HG03521 (cell line): Measurements from ENCODE around the gene RMND5A.

ENCODE experiments used
- ATAC-seq: cut with Tn5 transposase; IDR thresholded peaks from one replicate; pipeline ENCODE4 v1.9.1; 2021; ENCODE audit warnings: mild to moderate bottlenecking, moderate library complexity; ENCODE audit not compliant: unreplicated experiment

Gene RMND5A, protein sequence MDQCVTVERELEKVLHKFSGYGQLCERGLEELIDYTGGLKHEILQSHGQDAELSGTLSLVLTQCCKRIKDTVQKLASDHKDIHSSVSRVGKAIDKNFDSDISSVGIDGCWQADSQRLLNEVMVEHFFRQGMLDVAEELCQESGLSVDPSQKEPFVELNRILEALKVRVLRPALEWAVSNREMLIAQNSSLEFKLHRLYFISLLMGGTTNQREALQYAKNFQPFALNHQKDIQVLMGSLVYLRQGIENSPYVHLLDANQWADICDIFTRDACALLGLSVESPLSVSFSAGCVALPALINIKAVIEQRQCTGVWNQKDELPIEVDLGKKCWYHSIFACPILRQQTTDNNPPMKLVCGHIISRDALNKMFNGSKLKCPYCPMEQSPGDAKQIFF

DNA sequence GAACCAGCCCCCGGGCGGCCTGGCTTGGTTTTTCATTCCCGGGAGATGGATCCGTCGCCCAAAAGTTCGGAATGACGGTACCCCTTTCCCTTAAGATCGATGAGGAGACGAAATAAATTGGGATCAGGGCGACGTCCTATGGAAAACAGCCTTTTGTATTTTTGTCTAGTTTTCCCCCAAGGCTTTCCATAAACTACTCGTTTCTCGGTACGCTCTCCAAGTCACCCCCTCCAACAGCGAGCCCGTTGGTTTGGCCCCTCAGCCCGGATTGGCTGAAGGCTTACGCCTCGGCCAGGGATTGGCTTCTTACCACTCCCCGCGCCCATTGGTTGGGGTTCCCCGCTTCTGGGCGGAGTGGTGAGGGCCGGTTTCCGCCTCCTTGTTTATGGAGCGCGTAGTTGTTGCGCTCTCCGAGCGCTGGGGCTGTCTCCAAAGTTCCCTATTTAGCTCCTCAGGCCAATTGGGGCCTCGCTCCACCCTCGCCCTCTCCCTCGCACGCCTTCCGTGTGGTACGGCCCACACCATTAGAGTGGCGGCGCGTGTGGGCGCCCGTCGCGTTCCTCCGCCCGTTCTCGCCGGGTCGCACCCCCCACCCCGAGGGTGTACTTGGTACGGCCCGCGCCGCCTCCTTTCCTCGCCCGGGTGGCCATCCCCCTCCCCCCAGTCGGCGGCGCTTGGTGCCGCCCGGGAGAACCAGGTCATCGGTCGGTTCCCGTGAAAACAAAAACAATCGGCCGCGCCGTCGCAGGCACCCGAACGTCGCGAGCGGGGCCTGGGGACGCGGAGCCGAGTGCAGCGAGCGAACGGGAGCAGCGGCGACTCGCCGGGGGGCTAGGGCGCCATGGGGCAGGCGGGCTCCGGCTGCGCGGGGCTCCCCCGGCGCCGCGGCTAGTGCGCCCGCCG lies at the start of gene RMND5A:
Gene RMND5A, plus strand, starts transcription at position 655 of the 903 bp plus-strand sequence. CDS start 377 bp downstream, outside the sequence.
- ATAC-seq: peak; percentile 86

DNA sequence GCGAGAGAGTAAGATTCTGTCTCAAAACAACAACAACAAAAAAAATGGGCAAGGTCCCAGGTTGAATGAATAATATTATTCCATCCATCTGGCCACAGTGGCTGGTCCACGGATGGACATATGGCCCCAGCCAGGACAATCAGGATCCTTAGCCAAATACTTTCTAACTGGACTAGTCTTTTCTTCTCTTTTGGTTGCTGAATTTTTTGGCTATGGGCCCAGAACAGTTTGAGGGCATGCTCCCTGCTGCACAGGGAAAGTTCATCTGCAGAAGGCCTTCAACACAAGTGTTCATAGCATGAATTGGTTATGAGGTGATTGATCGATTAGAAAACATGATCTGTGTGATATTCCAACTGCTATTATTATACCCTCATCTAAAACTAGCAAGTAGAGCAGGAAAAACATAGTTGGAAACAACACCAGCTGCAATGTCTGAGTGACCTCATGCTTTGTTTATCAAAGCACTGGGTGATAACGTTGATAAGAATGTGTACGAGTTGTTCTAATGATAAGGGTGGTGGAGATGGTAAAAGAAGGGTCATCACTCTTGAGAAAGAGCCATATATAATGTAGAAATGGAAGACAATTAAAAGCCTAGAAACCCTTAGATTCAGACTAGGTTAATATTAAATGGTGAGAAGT lies 48.6 kb upstream of the RMND5A start:
- ATAC-seq: no peak

DNA sequence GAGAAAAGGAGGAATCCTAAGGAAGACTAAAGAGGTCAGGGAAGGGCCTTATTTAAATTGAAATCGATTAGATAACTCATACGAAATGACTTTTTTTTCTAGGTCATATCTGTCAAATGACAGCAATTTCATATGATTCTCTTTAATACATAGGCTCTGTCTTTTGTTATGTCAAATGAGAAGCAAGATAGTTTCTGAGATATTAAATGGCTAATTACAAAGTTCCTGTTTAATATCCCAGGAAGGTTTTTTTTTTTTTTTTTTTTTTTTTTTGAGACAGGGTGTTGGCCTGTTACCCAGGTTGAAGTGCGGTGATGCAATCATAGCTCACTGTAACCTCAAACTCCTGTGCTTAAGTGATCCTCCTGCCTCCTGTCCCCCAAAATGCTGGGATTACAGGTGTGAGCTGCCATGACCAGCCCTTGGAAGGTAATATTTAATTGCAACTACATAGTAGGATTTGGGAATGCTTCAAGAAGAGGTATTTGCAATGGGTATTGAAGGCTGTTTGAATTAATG lies 48.0 kb upstream of the RMND5A start:
- ATAC-seq: no peak

DNA sequence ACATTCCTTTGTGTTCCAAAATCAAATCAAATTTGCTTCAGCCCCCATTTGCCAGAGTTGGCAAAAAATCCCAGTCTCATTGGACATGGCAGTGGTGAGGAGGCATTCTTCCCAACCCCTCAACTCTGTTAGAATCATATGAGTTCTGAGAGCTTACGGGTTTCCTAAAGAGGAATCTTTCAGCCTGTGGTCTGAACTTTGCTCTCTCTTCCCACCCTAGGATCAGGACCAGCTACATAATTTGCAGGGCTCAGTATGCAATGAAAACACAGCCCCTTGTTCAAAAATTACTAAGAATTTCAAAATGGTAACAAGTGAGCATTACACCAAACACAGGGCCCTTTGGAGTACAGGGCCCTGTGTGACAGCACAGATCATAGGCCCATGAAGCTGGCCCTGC lies 47.1 kb upstream of the RMND5A start:
- ATAC-seq: no peak

DNA sequence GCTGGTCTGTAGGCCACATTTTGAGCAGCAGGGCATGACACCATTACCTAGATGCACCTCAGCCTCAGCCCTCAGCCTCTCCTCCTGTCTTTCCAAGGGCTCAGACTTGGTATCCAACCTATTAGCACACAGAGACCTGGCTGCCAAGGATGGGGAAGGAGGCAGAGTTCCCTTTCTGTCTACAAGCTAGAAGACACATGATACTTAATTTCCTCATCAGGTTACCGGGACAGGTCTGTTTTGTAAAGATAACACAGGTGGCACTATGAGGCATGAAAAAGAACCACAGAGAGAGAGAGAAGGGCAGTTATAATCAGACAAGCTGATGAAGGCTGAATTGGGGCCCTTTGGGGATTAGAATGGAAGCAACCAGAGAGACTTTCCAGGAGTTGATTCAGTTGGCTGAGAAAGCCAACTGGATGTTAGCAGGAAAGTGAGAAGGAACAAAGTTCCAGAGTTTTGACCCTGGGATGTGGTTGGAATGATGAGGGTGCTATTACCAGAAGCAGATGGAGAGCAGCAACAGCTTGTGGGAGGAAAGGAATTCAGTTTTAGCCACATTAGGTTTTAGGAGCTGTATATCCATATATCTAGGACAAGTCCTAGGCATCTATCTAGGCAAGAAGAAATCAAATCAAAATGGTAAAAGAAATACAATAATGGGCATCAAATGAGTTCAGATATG lies 46.0 kb upstream of the RMND5A start:
- ATAC-seq: no peak

DNA sequence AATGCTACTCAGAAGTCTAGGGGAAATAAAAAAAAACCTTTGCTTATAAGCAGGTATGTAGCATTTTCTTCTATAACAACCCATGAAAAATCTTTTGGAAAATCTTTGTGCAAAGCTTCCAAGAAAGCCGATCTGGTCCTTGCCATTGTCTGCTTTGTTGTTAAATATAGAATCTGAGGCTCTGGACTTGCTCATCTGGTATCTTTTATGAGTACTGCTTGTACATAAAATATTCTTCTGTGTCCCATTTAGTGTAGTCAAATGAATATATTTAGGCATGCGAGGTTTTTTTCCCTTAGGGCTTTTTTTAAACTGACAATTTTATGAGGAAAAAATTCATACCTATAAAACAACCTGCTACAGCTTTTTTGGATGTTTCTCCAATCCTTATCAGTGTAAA lies 45.0 kb upstream of the RMND5A start:
- ATAC-seq: no peak

DNA sequence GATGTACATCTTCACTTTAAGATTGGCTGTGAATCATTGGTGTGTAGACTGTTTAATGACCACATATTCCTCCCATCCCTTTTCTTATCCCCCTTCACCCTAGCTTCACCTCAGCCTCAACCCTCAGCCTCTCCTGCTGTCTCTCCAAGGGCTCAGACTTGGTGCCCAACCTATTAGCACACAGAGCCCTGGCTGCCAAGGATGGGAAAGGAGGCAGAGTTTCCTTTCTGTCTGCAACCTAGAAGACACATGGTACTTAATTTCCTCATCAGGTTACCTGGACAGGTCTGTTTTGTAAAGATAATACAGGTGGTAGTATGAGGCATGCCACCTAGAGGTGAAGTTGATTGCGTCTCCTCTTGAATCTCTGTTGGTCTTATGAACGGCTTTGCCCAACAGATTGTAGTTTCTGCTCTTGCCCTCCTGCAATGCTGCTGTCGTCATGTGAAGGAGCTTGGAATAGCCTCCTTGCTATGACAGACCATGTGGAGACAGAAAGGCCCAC lies 44.5 kb upstream of the RMND5A start:
- no peak for ATAC-seq

DNA sequence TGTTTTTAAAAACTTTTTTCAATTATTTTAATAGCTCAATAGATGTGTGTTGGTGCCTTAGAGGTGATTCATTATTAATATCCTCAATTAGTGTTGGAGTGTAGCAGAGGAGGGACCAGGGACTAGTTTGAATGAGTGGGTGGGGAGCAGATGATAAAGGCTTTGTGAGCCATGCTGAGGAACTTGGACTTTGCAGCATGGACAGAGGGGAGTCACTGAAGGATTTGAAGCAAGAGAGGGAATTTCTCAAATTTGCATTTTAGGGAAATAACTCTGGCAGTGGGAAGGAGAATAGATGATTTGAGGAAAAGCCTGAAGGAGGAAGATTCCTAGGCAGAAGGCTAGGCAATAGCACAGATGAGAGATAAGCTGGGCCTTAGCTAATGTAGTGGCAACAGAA lies 42.3 kb upstream of the RMND5A start:
- ATAC-seq: no peak

DNA sequence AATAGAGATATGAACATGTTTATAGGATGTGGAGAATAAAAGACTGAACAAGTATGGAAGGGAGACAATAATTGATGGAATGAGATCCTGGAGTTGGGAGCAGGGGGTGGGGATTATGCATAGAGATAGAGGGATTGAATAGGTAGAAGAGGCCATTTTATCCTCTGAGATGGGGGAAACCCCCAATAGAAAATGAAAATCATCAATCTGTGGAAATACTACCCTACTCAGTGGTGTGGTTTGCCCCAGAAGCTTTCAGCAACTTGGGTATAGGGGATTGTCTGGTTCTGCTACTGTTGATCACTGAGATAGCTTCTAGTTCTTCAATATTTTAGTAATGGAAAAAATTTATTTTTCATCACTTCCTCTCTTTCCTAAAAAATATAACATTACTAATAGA lies 41.1 kb upstream of the RMND5A start:
- ATAC-seq: no peak

DNA sequence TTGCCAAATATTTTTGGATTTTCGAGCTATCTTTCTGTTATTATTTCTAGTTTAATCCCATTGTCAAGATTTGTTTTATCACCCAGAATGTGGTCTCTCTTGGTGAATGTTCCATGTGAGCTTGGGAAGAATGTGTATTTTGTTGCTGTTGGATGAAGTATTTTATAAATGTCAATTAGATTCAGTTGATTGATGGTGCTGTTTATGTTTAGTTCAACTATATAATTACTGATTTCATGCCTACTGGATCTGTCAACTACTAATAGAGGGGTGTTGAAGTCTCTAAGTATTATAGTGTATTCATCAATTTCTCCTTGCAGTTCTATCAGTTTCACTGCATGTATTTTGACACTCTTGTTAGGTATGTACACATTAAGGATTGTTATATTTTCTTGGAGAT lies 34.7 kb upstream of the RMND5A start:
- ATAC-seq: no peak

DNA sequence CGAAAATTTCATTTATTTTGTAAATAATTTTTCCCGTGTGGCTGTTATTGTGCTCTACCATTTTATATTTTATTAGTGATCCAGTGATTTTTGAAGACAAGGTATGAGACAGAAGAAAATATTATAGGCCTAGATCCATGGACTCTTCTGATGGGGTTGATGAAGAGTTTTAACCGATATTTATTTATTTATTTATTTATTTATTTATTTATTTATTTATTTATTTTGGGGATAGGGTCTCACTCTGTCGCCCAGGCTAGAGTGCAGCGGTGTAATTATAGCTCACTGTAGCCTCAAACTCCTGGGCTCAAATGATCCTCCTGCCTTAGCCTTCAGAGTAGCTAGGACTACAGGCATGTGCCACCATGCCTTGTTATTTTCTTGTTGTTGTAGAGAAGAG lies 33.6 kb upstream of the RMND5A start:
- no peak for ATAC-seq

DNA sequence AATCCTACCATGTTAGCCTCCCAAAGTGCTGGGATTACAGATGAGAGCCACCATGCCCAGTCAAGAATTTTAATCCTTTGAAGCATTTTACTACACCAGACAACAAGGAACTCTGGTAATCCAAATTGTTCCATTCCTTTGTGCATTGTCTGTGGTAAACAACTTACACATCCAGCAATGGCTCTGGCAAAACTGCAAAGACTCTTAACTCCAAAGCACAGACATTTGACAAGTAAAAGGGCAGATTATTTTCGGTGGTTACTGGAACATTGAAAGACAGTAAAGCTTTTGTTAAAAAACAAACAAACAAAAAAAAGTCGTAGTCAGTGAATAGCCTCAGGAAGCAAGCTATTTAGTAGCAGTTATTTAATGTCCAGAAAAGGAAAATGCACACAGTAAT lies 33.2 kb upstream of the RMND5A start:
- no peak for ATAC-seq

DNA sequence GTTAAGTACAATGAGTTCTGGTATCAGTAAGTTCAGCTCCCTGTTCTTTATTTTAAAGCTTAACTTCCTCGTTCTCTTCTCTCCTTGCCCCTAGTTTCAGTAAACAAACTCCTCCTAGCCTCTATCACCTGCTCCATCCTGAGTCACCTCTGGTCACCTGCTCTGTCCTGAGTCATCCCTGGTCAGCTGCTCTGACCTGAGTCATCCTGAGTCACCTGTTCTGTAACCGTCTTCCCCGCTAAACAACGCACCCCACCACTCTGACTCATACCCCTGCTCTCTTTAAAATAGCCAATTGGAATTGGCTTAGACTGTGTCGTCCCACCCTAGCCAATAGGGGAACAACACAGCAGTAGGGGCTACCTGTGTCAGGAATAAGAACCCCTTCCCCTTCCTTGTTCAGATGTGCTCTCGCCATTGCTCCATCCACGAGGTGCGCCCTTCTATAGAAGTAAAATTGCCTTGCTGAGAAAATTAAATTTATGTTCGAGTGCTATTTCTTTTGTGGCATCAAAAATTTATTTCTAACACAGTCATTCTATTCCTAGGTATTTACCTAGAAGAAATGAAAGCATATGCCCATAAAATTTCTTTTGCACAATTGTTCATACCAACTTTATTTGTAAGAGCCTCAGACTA lies 24.9 kb upstream of the RMND5A start:
- ATAC-seq: no peak

DNA sequence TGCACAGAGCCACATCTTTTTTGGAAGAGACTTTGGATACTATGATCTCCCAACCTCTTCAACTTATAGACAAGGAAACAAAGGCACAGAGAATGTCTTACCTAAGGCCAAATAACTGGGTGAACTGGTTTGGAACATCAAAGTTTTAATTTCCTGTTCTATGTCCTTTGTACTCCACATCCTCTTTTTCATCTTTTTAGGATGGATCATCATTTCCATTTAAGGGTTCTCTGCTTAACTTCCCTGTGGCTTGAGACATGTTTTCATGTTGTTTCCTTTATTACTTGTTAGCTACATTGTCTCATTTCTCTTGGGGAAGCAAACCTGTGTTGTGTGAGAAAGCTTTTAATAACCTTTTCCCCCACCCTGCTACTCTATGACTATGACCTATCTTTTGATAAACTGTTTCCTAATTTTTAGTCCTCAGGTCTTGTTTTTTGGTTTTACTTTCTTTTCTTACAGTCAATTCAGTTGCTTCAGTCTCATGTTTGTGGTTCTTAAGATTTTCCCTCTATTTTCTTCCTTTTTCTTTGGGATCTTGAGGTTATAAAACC lies 22.5 kb upstream of the RMND5A start:
- ATAC-seq: no peak

DNA sequence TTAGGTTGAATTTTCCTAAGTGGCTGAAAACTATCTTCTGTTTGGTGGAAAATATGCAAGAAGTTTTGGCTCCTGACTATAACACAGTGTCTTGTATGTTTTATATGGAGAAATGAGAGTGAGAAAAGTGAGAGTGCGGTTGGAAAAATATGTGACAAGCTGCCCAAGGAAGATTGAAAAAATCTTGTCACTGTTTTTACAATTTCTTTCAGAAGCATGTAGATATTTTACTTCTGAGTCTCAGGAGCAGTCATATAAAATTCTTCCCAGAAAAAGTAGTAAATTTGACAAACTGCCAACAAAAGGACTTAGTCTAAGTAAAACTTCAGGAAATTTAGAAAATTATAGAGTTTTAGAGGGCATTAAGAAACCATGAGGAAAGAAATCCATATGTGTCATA lies 19.4 kb upstream of the RMND5A start:
- ATAC-seq: no peak

DNA sequence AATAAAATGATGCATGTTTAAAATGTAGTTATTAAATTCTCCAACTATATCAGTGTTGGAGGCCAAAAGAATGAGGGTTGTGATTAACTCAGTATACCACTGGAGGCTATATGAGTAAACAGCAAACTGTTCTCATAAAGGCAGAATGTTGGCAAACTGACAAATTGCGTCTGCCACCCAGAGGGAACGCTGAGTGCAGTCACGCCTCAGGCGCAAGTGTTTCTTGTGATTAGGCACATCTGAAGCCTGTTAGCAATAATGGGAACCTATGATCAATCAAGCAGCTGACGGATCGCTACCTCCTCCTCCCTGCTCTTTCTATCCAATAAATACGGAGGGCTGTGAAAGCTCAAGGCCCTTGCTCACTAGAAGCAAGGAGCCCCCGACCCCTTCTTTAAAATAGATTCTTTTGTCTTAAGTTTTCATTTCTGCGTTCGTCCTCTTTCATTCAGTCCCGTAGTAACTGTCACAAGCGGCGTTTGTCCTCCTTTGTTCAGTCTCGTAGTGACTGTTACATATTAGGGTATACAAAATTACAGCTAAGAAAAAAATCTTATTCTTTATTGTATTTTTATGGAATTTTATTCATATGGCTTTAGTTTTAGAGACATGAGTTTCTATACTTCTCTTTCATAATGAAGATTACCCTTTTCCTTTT lies 16.3 kb upstream of the RMND5A start:
- no peak for ATAC-seq

DNA sequence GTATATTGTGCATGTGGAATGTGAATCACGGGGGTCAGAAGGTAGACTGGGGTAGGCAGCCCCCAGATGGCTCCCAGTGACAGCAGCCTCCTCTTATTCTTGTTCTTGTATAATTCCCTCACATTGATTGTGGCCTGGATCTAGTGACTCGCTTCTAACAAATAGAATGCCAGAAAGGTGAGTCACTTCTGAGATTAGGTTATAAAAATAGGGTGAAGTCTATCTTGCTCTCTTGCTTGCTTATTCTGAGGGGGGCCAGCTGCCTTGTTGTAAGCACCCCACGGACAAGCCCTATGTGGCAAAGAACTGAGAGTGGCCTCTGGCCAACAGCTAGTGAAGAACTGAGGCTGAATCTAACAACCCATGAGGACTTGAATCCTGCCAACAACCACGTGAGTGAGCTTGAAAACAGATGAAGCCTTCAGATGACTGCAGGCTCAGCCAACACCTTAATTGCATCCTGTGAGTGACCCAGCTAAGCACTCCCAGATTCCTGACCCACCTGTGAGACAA lies 15.6 kb upstream of the RMND5A start:
- ATAC-seq: no peak

DNA sequence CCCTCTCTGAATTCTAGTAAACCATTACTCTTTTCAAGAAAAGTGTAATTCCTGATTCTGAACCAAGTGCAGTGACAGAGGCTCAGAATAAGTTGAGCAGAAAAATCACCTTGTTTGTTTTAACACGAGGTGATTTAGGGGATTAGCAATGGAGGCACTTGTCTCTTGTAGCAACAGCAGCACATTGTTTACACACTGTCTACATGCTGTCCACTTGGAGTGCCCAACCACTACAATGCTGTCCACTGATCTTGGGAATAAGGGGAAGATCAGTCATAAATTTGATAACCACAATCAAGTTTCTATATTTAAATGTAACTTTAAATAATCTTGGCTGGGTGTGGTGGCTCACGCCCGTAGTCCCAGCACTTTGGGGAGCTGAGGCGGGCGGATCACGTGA lies 13.9 kb upstream of the RMND5A start:
- no peak for ATAC-seq

DNA sequence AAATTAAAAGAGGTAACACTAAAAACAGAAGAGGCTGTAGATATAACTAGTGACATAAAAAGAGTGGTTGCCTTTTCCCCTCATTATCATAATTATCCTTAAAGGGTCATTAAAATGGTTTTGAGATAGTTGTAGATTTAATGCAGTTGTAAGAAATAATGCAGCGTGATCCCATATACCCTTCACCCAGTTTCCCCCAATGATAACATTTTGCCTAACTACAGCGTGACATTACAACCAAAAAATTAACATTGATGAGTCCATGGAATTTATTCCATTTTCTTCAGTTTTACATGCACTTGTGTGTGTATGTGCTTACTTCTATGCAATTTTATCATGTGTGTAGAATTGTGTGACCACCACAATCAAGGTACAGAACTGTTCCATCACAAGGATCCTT lies 13.2 kb upstream of the RMND5A start:
- ATAC-seq: no peak
